ENCODE data around the gene CALCB.
A peak's percentile ranks its signal among the peaks of the same experiment; 100 is the strongest.
"Not testable (repeated sequence)": the region's sequence is repeated elsewhere in the genome, so short reads cannot be mapped to it uniquely, and the experiment has no call there.

The CALCB gene

DNA sequence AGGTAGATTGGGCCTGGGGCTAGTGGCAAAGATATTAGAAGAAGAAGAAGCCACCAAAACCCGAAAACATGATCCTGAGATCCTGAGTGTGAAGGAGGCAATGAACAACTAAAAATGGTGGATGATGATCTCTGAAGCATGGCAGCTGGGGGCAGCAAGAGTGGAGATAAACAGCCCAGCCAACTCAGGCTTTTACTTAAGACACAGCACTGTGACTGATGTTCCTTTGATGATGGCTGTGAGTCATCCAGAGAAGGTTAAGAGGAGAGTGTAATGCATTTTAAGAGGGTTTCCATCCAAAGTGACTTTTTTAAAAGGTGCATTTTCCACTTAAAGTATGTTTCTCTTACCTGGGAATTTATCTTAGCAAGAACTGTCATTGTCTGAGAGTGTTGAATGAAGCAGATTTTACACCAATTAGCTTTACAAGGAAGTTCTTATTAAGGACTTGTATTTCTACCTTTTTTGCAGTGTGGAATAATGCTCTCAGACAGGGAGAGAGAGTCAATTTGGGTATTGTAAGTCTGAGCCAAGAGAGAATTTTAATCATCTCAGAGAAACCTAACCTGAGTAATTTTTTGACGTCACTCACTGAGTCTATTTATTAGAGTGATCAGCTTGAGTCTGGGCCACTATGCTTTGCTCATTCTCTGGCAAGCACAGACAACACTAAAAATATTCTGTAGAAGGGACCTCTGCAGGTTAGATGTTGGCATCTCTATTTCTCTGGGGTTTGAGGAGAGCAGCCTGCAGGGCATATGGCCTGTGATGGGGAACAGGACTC is 14.1 kb upstream of the CALCB start:
- TF ChIP-seq, protein P1, sequence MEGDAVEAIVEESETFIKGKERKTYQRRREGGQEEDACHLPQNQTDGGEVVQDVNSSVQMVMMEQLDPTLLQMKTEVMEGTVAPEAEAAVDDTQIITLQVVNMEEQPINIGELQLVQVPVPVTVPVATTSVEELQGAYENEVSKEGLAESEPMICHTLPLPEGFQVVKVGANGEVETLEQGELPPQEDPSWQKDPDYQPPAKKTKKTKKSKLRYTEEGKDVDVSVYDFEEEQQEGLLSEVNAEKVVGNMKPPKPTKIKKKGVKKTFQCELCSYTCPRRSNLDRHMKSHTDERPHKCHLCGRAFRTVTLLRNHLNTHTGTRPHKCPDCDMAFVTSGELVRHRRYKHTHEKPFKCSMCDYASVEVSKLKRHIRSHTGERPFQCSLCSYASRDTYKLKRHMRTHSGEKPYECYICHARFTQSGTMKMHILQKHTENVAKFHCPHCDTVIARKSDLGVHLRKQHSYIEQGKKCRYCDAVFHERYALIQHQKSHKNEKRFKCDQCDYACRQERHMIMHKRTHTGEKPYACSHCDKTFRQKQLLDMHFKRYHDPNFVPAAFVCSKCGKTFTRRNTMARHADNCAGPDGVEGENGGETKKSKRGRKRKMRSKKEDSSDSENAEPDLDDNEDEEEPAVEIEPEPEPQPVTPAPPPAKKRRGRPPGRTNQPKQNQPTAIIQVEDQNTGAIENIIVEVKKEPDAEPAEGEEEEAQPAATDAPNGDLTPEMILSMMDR (IDR thresholded peaks at IDR 0.05; ENCODE audit: extremely low read depth, missing control alignments) = no peak
- DNase-seq (ENCODE audit: low spot score) = no peak

DNA sequence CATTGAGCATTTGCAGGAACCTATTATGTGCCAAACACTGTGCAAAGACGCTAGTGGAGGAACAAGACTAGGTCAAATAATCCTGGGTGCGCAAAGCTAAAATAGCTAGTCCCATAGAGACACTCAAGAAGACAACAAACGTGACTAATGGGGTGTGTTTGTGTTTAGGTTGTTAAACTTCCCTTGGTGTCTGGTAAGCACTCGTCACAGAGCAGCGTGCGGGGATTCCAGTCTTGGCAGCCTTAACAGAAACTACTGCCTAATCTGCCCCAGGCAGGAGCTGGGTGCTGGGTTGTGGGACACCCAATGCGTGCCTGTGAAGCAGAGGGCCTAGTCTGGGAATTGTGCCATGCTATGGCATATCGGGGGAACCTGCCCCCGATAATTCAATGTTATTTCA is 10.8 kb upstream of the CALCB start:
- DNase-seq (ENCODE audit: low spot score) = no peak
- TF ChIP-seq, protein P1 (IDR thresholded peaks at IDR 0.05; ENCODE audit: extremely low read depth, missing control alignments) = no peak

GRCh38 chr11:15069751-15070150 is 3.6 kb upstream of the CALCB start:
- not testable (repeated sequence) for DNase-seq (ENCODE audit: low spot score)

DNA sequence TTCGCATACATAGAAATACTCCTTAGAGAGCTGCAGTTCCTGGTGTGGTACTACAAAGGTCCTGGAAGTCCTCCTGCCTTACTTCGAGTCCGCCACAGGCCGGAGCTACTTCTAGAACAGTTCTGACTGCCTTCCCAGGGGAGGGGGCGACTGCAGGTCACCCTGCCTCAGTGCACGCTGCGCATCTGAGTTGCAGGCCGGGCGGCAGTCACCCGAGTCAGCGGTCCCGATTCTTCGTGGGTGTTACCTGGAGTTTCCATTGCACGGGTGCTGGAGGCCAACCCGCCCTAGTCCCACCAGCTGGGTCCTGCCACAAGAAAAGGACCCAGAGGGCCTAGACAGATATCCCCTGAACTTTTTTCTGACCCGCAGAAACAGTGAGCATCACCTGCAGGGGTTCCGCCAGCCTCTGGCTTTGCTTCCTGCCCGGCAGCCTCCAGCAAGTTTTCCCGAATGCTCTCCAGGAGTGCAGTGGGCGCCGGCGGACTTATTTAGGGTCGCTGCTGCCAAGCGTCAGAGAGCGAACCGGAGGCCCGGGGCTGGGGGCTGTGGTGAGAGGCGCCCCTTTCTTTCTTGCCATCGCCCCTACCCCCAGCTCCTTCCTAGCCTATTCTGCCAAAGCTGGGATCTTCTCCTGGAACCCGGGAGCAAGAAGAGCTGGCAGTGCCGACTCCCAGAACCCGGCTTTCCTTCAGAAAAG is 1.7 kb upstream of the CALCB start:
- TF ChIP-seq, protein P1 (IDR thresholded peaks at IDR 0.05; ENCODE audit: extremely low read depth, missing control alignments) = no peak
- DNase-seq (ENCODE audit: low spot score) = no peak

DNA sequence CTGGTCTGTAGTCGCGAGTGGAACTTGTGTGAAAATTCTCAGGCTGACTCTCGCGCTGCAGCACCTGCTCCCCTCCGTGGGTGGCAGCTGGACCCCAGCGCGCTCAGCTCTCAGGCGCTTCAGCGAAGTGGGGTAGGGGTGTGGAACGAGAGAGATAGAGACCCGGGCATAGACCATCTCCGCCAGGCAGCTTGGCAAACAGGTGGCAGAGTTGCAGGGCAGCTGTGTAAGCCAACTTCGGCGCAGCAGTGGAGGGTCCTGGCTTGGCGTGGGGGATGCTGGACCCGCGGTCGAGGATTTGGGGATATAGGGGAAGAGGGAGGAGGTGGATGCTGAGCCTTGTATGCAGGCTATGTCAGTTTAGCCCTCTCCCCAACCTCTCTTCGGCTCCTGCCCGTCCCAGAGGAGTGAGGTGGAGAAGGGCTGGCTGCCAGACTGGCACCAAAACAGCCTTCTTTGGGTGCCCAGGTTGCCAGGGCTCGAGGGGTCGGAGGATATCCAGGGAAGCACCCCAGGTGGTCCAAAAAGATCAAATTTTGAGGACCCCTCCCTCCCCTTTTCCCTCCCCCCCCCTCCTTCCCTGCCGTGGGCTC is 746 bp upstream of the CALCB start:
- DNase-seq (ENCODE audit: low spot score) = no peak
- TF ChIP-seq, protein P1 (IDR thresholded peaks at IDR 0.05; ENCODE audit: extremely low read depth, missing control alignments) = no peak

DNA sequence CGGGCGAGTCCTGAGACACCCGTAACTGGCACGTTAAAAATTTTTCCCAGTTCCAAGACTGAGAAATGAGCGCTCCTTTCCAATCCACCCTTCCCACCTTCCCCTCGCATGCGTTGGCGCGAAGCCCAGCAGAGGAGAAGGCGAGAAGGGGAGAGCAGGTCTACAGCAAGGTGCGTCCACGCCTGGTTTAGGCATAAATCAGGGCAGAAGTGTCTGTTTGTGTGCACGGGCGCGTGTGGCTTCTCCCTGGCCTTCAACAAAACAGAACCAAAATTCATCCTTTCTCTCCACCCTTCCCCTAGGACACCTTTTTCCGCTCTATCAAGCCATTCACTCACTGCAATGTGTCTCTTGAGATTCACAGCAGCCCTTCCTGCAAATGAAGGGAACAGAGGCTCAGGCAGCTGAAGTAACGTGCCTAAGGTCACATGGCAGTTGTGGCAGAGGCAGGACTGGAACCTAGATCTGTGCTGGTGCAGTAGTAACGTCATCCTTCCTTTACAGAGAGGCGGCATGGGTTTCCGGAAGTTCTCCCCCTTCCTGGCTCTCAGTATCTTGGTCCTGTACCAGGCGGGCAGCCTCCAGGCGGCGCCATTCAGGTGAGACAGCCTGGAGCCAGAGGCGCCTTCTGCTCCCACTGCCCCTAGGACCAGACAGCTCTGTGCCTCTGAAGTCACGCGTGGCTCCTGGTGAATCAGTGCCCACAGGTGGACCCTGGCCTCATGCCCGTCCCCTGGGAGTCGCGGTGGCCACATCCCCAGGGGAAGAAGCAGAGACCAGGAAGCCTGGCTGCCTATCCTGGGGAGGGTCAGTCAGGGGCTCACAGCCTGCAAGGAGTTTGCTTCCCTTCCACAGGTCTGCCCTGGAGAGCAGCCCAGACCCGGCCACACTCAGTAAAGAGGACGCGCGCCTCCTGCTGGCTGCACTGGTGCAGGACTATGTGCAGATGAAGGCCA is 1.1 kb downstream of the CALCB start:
- DNase-seq (ENCODE audit: low spot score) = peak; percentile 54
- TF ChIP-seq, protein P1 (IDR thresholded peaks at IDR 0.05; ENCODE audit: extremely low read depth, missing control alignments) = peak; percentile 84

- DNase-seq (ENCODE audit: low spot score) = no peak
- TF ChIP-seq, protein P1 (IDR thresholded peaks at IDR 0.05; ENCODE audit: extremely low read depth, missing control alignments) = no peak
Measured at GRCh38 chr11:15075162-15075526, 1.8 kb downstream of the CALCB start.
